HCT116 (cell line): ENCODE results near the gene BMF. TPM values are rescaled to one million over a fixed set of nuclear protein-coding genes. Genes with fewer than 3 reads are reported as not detected.

Experiments used
- ATAC-seq: fragments of 200-7000 bp; cut with Tn5 transposase; 2 replicates; pipeline ENCODE4 v1.9.1; 2020; ENCODE audit warnings: mild to moderate bottlenecking, moderate library complexity
- BruUV-seq: library from RNA; stranded (reverse); fragments of 400-500 nt; replicated peaks from 2 replicates; lab custom pipeline; 2021; lab: Mats Ljungman, UMichigan
- CTCF ChIA-PET: fragments of 300-600 bp; sonication (Branson Sonifier 250); formaldehyde crosslinking; loops from one replicate; lab custom pipeline; 2021; ENCODE audit warnings: antibody characterized with exemption; lab: Charles Lee
- POLR2A ChIA-PET: fragments of 300-600, 350-600 bp; sonication (Branson Sonifier 250); formaldehyde crosslinking; loops from one replicate; lab custom pipeline; 2021; ENCODE audit warnings: antibody characterized with exemption; lab: Charles Lee
- RAD21 ChIA-PET, 2 experiments: fragments of 300-600 bp; sonication (Branson Sonifier 250); formaldehyde crosslinking; loops; one replicate each; lab custom pipeline; 2023; ENCODE audit warnings: low total read pairs in 2 of 2; ENCODE audit not compliant: uncharacterized antibody in 2 of 2, unreplicated experiment in 2 of 2, low non-redundant PET in 1 of 2; lab: Charles Lee
- DNase-seq: peaks from one replicate; pipeline ENCODE4 v3.0.0-alpha.2; 2010; ENCODE audit warnings: low read depth, low spot score
- H2AFZ ChIP-seq: fragments of 200-600 bp; shearing (Covaris generic), sonication (generic); 2 replicates; pipeline ENCODE4 v1.6.1; 2017; ENCODE audit warnings: low read depth, mixed run types, mixed read lengths, antibody characterized with exemption, low read length; ENCODE audit not compliant: poor library complexity, severe bottlenecking
- H3K27ac ChIP-seq: 2 replicates; pipeline ENCODE4 v1.5.1; 2012; ENCODE audit warnings: low read depth, low read length
- H3K27me3 ChIP-seq: fragments of 200-600 bp; sonication (generic); 2 replicates; pipeline ENCODE4 v1.6.1; 2016; ENCODE audit warnings: mixed run types, low read length, mixed read lengths; ENCODE audit not compliant: insufficient read depth
- H3K36me3 ChIP-seq, 2 experiments: fragments of 200-500 bp in 1 of 2; fragments of 200-600 bp in 1 of 2; sonication (Bioruptor generic) in 1 of 2; sonication (generic) in 1 of 2; 2 replicates each; pipeline versions ENCODE4 v1.5.1 to v1.6.1; 2014 to 2016; ENCODE audit warnings: low read length in 2 of 2, inconsistent platforms in 1 of 2, mixed read lengths in 1 of 2, mixed run types in 1 of 2; ENCODE audit not compliant: insufficient read depth in 2 of 2, control insufficient read depth in 1 of 2
- H3K4me1 ChIP-seq, 2 experiments: fragments of 200-600 bp in 1 of 2; sonication (generic) in 1 of 2; 2 replicates each; pipeline versions ENCODE4 v1.5.1 to v1.6.1; 2012 to 2017; ENCODE audit warnings: low read length in 2 of 2, inconsistent platforms in 1 of 2, mild to moderate bottlenecking in 1 of 2, mixed read lengths in 1 of 2, mixed run types in 1 of 2, moderate library complexity in 1 of 2; ENCODE audit not compliant: insufficient read depth in 2 of 2, control insufficient read depth in 1 of 2
- H3K4me2 ChIP-seq: fragments of 200-600 bp; sonication (generic); 2 replicates; pipeline ENCODE4 v1.6.1; 2017; ENCODE audit warnings: mixed run types, low read length, mixed read lengths
- H3K4me3 ChIP-seq, 2 experiments: fragments of 200-600 bp in 1 of 2; sonication (generic) in 1 of 2; replicated peaks in 1 of 2; 2 replicates each; pipeline ENCODE4 v1.5.1; 2011 to 2016; ENCODE audit warnings: low read length in 2 of 2, control low read depth in 1 of 2, low read depth in 1 of 2, mild to moderate bottlenecking in 1 of 2, mixed read lengths in 1 of 2, mixed run types in 1 of 2
- H3K79me2 ChIP-seq: fragments of 200-600 bp; sonication (generic); 2 replicates; pipeline ENCODE4 v1.6.1; 2017; ENCODE audit warnings: mild to moderate bottlenecking, mixed run types, low read length, moderate library complexity, mixed read lengths; ENCODE audit not compliant: insufficient read depth
- H3K9ac ChIP-seq: fragments of 200-600 bp; sonication (generic); 2 replicates; pipeline ENCODE4 v1.6.1; 2016; ENCODE audit warnings: low read length, mixed read lengths
- H3K9me2 ChIP-seq: fragments of 200-600 bp; sonication (generic), shearing (Covaris generic); 2 replicates; pipeline ENCODE4 v1.6.1; 2017; ENCODE audit warnings: mixed run types, mild to moderate bottlenecking, moderate library complexity; ENCODE audit not compliant: insufficient read depth
- H3K9me3 ChIP-seq, 2 experiments: fragments of 200-500 bp in 1 of 2; fragments of 200-600 bp in 1 of 2; sonication (Bioruptor generic) in 1 of 2; sonication (generic) in 1 of 2; 2 replicates each; pipeline ENCODE4 v1.6.1; 2014 to 2017; ENCODE audit warnings: low read length in 2 of 2, mixed read lengths in 2 of 2, inconsistent platforms in 1 of 2, low read depth in 1 of 2, mild to moderate bottlenecking in 1 of 2, mixed run types in 1 of 2, moderate library complexity in 1 of 2; ENCODE audit not compliant: control insufficient read depth in 1 of 2, insufficient read depth in 1 of 2
- H4K20me1 ChIP-seq: fragments of 200-600 bp; sonication (generic), shearing (Covaris generic); 2 replicates; pipeline ENCODE4 v1.6.1; 2017; ENCODE audit warnings: mixed run types, mild to moderate bottlenecking, moderate library complexity; ENCODE audit not compliant: insufficient read depth
- CBX3 ChIP-seq: IDR thresholded peaks from 2 replicates; pipeline ENCODE4 v1.6.1; 2012; ENCODE audit warnings: low read depth
- EZH2phosphoT487 ChIP-seq: fragments of 200-600 bp; IDR thresholded peaks from 2 replicates; pipeline ENCODE4 v1.6.1; 2018; ENCODE audit warnings: antibody characterized with exemption, borderline replicate concordance
- RAD21 ChIP-seq: IDR thresholded peaks from 2 replicates; pipeline ENCODE4 v1.6.1; 2012; ENCODE audit warnings: low read depth, mild to moderate bottlenecking
- SIN3A ChIP-seq: IDR thresholded peaks from 2 replicates; pipeline ENCODE4 v1.6.1; 2012; ENCODE audit warnings: low read depth
- SRF ChIP-seq: IDR thresholded peaks from 2 replicates; pipeline ENCODE4 v1.6.1; 2012; ENCODE audit warnings: low read depth
- ZFX ChIP-seq: fragments of 450-650 bp; IDR thresholded peaks from 2 replicates; pipeline ENCODE4 v1.6.1; 2017
- ZNF274 ChIP-seq: fragments of 200-500 bp; sonication (Bioruptor generic); IDR thresholded peaks from 2 replicates; pipeline ENCODE4 v1.6.1; 2014; ENCODE audit warnings: mild to moderate bottlenecking, low read depth, low read length, inconsistent platforms
- intact Hi-C: fragments of 100-400 bp; cut with micrococcal nuclease; formaldehyde crosslinking; loops from 2 replicates; pipeline ENCODE4 v1.10.0; 2022
- total RNA-seq: library from RNA; stranded (reverse); gene quantifications from one replicate; pipeline ENCODE4 v1.2.1, GENCODE V29; 2021; ENCODE audit not compliant: unreplicated experiment
- TF ChIP-seq, protein P1 (sequence below): IDR thresholded peaks from 2 replicates; pipeline ENCODE4 v1.6.1; 2012
- TF ChIP-seq, protein P2 (sequence below): IDR thresholded peaks from 2 replicates; pipeline ENCODE4 v1.6.1; 2012

Gene BMF
- total RNA-seq, 1 experiment from 2014 or later = 1.0 TPM

DNA sequence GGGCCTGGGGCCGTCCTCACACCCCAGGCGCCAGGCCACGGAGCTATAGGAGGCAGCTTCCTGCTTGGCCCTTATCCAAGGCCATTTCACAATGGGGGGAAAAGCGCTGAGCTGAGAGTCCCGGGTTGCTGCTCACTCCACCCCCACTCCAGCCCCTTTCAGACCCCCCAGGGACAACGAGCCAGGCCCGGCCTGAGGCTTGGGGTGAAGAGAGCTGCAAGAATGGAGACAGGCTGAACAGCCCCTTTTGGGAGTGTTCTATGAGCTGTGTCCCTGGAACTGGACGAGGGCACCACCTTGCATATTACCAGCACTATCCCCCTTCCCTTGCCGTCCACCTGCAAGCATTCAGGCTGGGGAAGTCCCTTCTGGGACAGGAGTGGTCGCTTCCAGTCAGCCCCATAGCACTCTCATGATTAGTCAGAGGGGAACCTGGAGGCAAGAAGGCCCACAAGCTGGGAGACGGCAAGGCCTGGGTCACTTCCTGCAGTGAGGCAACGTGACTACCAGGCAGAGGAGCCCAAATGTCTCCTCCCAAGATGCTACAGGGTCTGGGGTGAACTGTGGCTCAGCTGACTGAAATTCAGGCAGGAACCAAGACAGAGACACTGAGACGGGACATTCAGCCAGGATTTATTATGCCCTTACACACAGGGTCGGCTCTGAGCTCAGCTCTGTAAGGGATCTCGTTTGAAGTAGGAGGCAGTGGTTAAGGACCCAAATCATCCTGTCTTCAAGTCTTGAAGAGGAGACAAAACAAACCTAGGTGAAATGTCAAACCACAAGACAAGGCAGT lies 61.1 kb downstream of the BMF start:
- Histone ChIP-seq H3K9ac (no peak overlapping the region), H2AFZ (no peak overlapping the region), H3K4me2 (peak overlapping the region; percentile 58)

More for the DNA sequence above, 61.1 kb downstream of the BMF start:
- Histone ChIP-seq H3K36me3 (peaks cover 0 to 2% of the 10 kb centered on the region in 2 experiments; a peak in 1 of 4 replicates), H3K4me1 (peaks cover 18 to 37% of the 10 kb centered on the region in 2 experiments), H3K79me2 (no peaks in the 10 kb centered on the region), H3K27ac (no peak overlapping the region; the same call in 1 of the 2 replicates), H4K20me1 (no peaks in the 10 kb centered on the region), H3K9me3 (no peaks in the 10 kb centered on the region), H3K4me3 (no peak overlapping the region), H3K9me2 (no peaks in the 10 kb centered on the region), H3K27me3 (no peaks in the 10 kb centered on the region)
- no peak for DNase-seq
- CTCF ChIA-PET = interaction anchor here (1.0 to 4.1 kb wide), 8 partner anchors 15 to 262 kb away, joined by 3 to 64 read pairs (median 7); no protein-coding TSS in a partner anchor
- TF ChIP-seq, protein P1, sequence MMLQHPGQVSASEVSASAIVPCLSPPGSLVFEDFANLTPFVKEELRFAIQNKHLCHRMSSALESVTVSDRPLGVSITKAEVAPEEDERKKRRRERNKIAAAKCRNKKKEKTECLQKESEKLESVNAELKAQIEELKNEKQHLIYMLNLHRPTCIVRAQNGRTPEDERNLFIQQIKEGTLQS = no peak
- TF ChIP-seq RAD21 = no peak
- TF ChIP-seq CBX3 = no peak
- no peak for TF ChIP-seq SRF
- TF ChIP-seq ZFX = no peak
- TF ChIP-seq ZNF274 = no peak
- TF ChIP-seq, protein P2, sequence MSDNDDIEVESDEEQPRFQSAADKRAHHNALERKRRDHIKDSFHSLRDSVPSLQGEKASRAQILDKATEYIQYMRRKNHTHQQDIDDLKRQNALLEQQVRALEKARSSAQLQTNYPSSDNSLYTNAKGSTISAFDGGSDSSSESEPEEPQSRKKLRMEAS = no peak
- TF ChIP-seq SIN3A = no peak
- no peak for TF ChIP-seq EZH2phosphoT487
- POLR2A ChIA-PET = interaction anchor here (1.2 kb wide), 1 partner anchor 57 kb away, joined by 4 read pairs; no protein-coding TSS in a partner anchor
- BruUV-seq = no TSS peak
- RAD21 ChIA-PET = interaction anchor here in 1 of 2 experiments (0.5 kb wide), 1 partner anchor 260 kb away, joined by 5 read pairs; no protein-coding TSS in a partner anchor
- ATAC-seq = no peak
- intact Hi-C loops = loop anchor here (10.0 kb wide), 1 partner anchor 117 kb away; the partner anchor contains the start of gene BUB1B
